Measurements from ENCODE around the gene PCDHGA1.

- TF ChIP-seq CTCF (IDR thresholded peaks at IDR 0.05; ENCODE audit: poor library complexity) (no peak), EZH2 (IDR thresholded peaks at IDR 0.05; ENCODE audit: borderline replicate concordance) (no peak), EZH2phosphoT487 (IDR thresholded peaks at IDR 0.05; ENCODE audit: low read depth, severe bottlenecking, unreplicated experiment) (no peak)
Observed at GRCh38 chr5:141409598-141410306, 79.4 kb downstream of the PCDHGA1 start.

Data from hepatocyte (in vitro differentiated cells).